Fibroblast of villous mesenchyme (primary cell): ENCODE results near the gene AKAP1. TPM values are rescaled to one million over a fixed set of nuclear protein-coding genes. Genes with fewer than 3 reads are reported as not detected.

Source experiments
- DNase-seq: peaks from one replicate; pipeline ENCODE4 v3.0.0-alpha.2; 2010; ENCODE audit warnings: low read depth
- H3K4me3 ChIP-seq: 2 replicates; pipeline ENCODE4 v1.5.1; 2011; ENCODE audit warnings: low read depth, mild to moderate bottlenecking, low read length
- total RNA-seq: library from RNA; depleted of rRNA; stranded (reverse); fragments of >200 nt; gene quantifications from 2 replicates; pipeline ENCODE4 v1.2.3, GENCODE V29; 2012
- TF ChIP-seq, protein P1 (sequence below): IDR thresholded peaks from 2 replicates; pipeline ENCODE4 v1.5.1; 2012; ENCODE audit warnings: low read depth, mild to moderate bottlenecking, low read length; ENCODE audit not compliant: insufficient read depth

The AKAP1 gene
- total RNA-seq, 1 donor, result 18.1 TPM

DNA sequence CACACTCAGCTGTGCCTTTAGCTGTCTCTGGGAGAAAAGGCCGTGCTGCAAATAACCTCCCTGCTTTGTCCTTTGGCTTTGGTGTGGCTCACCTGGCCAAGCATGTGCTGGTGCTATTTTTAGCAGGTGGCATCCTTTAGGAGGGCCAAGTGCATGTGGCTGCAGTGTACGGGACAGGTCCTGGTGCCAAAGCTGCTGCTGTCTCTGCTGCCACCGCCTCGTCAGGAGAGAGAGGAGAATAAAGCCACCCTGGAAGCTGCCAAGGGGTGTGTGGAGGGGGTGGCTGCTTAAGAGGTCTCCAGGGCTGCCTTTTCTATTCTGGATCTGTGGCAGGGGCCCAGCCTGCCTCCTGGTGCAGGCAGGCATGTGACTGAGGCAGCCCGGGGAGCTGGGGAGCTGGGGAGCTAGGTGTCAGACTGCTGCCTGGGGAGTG is 6.2 kb downstream of the AKAP1 start:
- H3K4me3 ChIP-seq, result no peak overlapping the region
- TF ChIP-seq, protein P1, sequence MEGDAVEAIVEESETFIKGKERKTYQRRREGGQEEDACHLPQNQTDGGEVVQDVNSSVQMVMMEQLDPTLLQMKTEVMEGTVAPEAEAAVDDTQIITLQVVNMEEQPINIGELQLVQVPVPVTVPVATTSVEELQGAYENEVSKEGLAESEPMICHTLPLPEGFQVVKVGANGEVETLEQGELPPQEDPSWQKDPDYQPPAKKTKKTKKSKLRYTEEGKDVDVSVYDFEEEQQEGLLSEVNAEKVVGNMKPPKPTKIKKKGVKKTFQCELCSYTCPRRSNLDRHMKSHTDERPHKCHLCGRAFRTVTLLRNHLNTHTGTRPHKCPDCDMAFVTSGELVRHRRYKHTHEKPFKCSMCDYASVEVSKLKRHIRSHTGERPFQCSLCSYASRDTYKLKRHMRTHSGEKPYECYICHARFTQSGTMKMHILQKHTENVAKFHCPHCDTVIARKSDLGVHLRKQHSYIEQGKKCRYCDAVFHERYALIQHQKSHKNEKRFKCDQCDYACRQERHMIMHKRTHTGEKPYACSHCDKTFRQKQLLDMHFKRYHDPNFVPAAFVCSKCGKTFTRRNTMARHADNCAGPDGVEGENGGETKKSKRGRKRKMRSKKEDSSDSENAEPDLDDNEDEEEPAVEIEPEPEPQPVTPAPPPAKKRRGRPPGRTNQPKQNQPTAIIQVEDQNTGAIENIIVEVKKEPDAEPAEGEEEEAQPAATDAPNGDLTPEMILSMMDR, result no peak
- no peak for DNase-seq

DNA sequence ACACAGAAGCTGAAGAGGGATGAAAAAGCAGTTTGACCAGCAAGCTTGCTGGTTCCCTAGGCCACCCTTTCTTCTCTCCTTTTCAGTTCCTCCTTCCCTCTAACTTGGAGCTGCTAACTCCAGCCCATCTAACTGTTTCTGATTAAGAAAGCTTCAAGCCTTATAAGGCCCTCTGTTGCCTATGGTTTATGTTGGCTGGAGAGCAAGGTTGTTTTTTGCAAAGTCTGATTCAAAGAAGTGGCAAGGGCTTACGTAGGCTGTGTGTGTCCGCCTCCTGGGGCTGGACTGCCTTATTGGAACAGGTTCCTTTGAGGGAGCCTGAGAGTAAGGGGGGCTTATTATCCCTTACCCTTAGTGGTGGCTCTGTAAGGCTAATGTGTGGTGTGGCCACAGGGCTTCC is 7.1 kb downstream of the AKAP1 start:
- H3K4me3 ChIP-seq, result no peak overlapping the region
- TF ChIP-seq, protein P1, result no peak
- DNase-seq, result peak; percentile 24

- no peak overlapping the region for H3K4me3 ChIP-seq
- TF ChIP-seq, protein P1, result no peak
- no peak for DNase-seq
Measured at GRCh38 chr17:57092779-57093178, 7.7 kb downstream of the AKAP1 start.

DNA sequence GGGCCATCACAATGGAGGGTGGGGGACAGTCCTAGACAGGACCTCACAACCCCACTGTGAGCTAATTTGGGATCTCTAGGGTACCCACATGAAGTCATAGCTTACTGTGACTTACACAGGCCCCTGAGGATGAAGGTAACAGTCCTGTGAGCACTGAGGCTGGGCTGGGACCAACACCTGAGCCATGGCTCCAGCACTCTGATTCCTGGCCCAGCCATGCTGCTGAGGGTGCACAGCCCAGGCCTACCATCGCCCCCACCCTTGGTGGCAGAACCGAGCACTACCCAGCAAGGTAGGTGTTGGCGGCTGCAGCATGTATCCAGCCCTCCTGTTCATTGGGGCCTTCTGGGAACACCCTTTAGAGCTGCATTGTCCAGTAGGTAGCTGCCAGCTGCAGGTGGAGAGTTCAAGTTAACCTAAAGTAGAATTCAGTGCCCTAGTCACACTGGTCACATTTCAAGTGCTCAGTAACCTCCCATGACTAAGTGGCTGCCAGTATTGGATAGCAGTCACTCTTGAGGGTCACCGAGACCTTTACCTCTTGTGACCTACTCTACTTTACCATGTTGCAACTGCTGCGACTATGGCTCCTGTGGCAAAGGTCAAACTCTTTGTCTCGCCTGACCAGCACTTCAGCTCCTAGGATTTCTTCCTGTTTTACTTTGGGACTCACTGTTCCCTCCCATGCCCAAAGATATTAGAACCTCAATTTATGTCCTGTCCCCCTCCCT is 11.6 kb downstream of the AKAP1 start:
- TF ChIP-seq, protein P1, result no peak
- no peak for DNase-seq
- no peak overlapping the region for H3K4me3 ChIP-seq

DNA sequence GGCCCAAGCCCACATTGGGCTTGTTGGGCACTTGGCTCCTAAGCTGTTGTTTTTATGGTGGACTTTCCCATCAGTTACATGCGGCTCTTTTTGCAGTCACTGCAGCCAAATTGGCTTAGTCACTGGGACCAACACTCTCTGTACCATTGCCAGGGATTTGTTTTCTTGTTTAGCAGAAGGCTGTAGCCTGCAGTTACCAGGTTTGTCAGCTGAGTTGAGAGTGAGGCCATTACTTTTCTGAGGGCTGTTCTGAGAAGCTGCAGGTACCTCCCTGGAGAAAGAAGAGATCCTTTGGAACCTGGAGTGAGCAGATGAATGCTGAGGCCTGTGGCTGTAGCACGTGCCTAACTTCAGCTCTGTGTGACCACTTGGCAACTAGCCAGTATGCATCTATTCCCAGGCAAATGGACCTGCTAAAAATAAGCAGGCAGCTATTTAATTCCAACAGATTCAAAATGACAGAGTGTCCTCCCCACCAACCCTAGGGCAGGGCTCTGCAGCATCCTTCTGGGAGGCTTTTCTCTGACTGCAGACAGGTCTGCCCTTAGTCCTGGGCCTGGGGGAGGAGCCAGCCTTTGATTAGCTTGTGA is 12.9 kb downstream of the AKAP1 start:
- peak; percentile 61 for DNase-seq
- TF ChIP-seq, protein P1, result no peak
- H3K4me3 ChIP-seq, result no peak overlapping the region

- TF ChIP-seq, protein P1, result no peak
- DNase-seq, result no peak
- no peak overlapping the region for H3K4me3 ChIP-seq
Measured at GRCh38 chr17:57099165-57099564, 14.1 kb downstream of the AKAP1 start.
